OCI-LY1 (cell line): ENCODE data around the gene CASP8.

Source experiments
- CTCF ChIP-seq: fragments of 200-600 bp; sonication (generic), shearing (Covaris generic); IDR thresholded peaks from 2 replicates; pipeline ENCODE4 v1.5.1; 2017; ENCODE audit warnings: mild to moderate bottlenecking, antibody characterized with exemption, low read length, moderate library complexity, mixed read lengths
- EZH2 ChIP-seq: fragments of 200-600 bp; sonication (generic), shearing (Covaris generic); IDR thresholded peaks from 2 replicates; pipeline ENCODE4 v1.8.0; 2017; ENCODE audit warnings: borderline replicate concordance, mixed run types, mild to moderate bottlenecking, antibody characterized with exemption, low read length, moderate library complexity, mixed read lengths

GRCh38 chr2:201269764-201270163, 9.4 kb downstream of the CASP8 start:
- TF ChIP-seq CTCF (no peak), EZH2 (no peak)
